Measurements from ENCODE around the gene LARP6. TPM values are rescaled to one million over a fixed set of nuclear protein-coding genes. Genes with fewer than 3 reads are reported as not detected.

Gene LARP6
- total RNA-seq, 1 experiment from 2014 or later, result 35.9 TPM

- intact Hi-C loops (cut with micrococcal nuclease), result no loop called here
- H3K9me3 ChIP-seq (ENCODE audit: control insufficient read depth in 1 of 2, insufficient read depth in 1 of 2, low read depth in 1 of 2, low read length in 2 of 2), result no peaks in the 10 kb centered on the region
- H3K4me3 ChIP-seq (replicated peaks in 1 of 2; ENCODE audit: low read depth in 1 of 2, low read length in 2 of 2), result no peak overlapping the region
- no TSS peak for BruUV-seq (replicated peaks)
- H3K27ac ChIP-seq (ENCODE audit: low read depth, low read length), result no peak overlapping the region
- ATAC-seq (no peak), DNase-seq (ENCODE audit: low read depth, low spot score) (no peak)
- H3K4me1 ChIP-seq (ENCODE audit: control insufficient read depth in 1 of 2, insufficient read depth in 2 of 2, low read length in 2 of 2), result peaks cover 23 to 57% of the 10 kb centered on the region in 2 experiments
- POLR2A ChIA-PET, result no interaction called here
- H3K36me3 ChIP-seq (ENCODE audit: control insufficient read depth in 1 of 2, insufficient read depth in 2 of 2, low read length in 2 of 2), result no peaks in the 10 kb centered on the region
- H3K79me2 ChIP-seq (ENCODE audit: insufficient read depth, low read length), result no peaks in the 10 kb centered on the region
- no peak overlapping the region for H3K4me2 ChIP-seq (ENCODE audit: low read length)
- no peak for TF ChIP-seq CTCF (IDR thresholded peaks at IDR 0.05 in 2 of 3, conservative IDR thresholded peaks at IDR 0.05 in 1 of 3; ENCODE audit: borderline replicate concordance in 1 of 3, insufficient read depth in 1 of 3, low read depth in 2 of 3, low read length in 2 of 3)
- RAD21 ChIA-PET (ENCODE audit: low non-redundant PET in 1 of 2, low total read pairs in 2 of 2, uncharacterized antibody in 2 of 2, unreplicated experiment in 2 of 2), result interaction anchor here in 1 of 2 experiments (0.7 kb wide), 1 partner anchor 43 kb away, joined by 3 read pairs; no protein-coding TSS in a partner anchor
- H3K27me3 ChIP-seq (ENCODE audit: insufficient read depth, low read length), result no peaks in the 10 kb centered on the region
- no peaks in the 10 kb centered on the region for H4K20me1 ChIP-seq (ENCODE audit: insufficient read depth)
- CTCF ChIA-PET, result no interaction called here
- H2AFZ ChIP-seq (ENCODE audit: low read depth, low read length, poor library complexity, severe bottlenecking), result no peak overlapping the region
- no peaks in the 10 kb centered on the region for H3K9me2 ChIP-seq (ENCODE audit: insufficient read depth)
- H3K9ac ChIP-seq (ENCODE audit: low read length), result no peak overlapping the region
These were observed 67.0 kb downstream of the LARP6 start for GRCh38 chr15:70786996-70787395.

GRCh38 chr15:70783610-70784022, 70.3 kb downstream of the LARP6 start:
- Histone ChIP-seq H3K4me3 (replicated peaks in 1 of 2; ENCODE audit: low read depth in 1 of 2, low read length in 2 of 2) (peak overlapping the region in 1 of 2 experiments; percentile 32; a peak in 2 of 4 replicates), H2AFZ (ENCODE audit: low read depth, low read length, poor library complexity, severe bottlenecking) (peak overlapping the region; percentile 95), H3K4me2 (ENCODE audit: low read length) (peak overlapping the region; percentile 61), H3K9me3 (ENCODE audit: control insufficient read depth in 1 of 2, insufficient read depth in 1 of 2, low read depth in 1 of 2, low read length in 2 of 2) (no peaks in the 10 kb centered on the region), H3K4me1 (ENCODE audit: control insufficient read depth in 1 of 2, insufficient read depth in 2 of 2, low read length in 2 of 2) (peaks cover 17 to 54% of the 10 kb centered on the region in 2 experiments), H3K9ac (ENCODE audit: low read length) (no peak overlapping the region), H3K36me3 (ENCODE audit: control insufficient read depth in 1 of 2, insufficient read depth in 2 of 2, low read length in 2 of 2) (no peaks in the 10 kb centered on the region), H3K9me2 (ENCODE audit: insufficient read depth) (no peaks in the 10 kb centered on the region), H3K27me3 (ENCODE audit: insufficient read depth, low read length) (no peaks in the 10 kb centered on the region), H3K79me2 (ENCODE audit: insufficient read depth, low read length) (no peaks in the 10 kb centered on the region), H3K27ac (ENCODE audit: low read depth, low read length) (no peak overlapping the region), H4K20me1 (ENCODE audit: insufficient read depth) (no peaks in the 10 kb centered on the region)
- intact Hi-C loops (cut with micrococcal nuclease), result no loop called here
- ATAC-seq (peak; percentile 86), DNase-seq (ENCODE audit: low read depth, low spot score) (no peak)
- BruUV-seq (replicated peaks), result no TSS peak
- TF ChIP-seq SP1 (IDR thresholded peaks at IDR 0.05; ENCODE audit: low read depth) (0 out of 2 replicates have a peak, but pooled peaks have one; percentile 21), TCF7L2 (IDR thresholded peaks at IDR 0.05; ENCODE audit: borderline replicate concordance, extremely low read depth, insufficient read depth, insufficient read length) (peak; percentile 68), FOSL1 (IDR thresholded peaks at IDR 0.05; ENCODE audit: low read depth) (peak; percentile 59), YY1 (IDR thresholded peaks at IDR 0.05; ENCODE audit: extremely low read depth, insufficient replicate concordance, low read depth, low read length) (no peak), JUND (IDR thresholded peaks at IDR 0.05) (peak; percentile 36; the same call in 1 of the 2 replicates)
- ChIA-PET RAD21 (ENCODE audit: low non-redundant PET in 1 of 2, low total read pairs in 2 of 2, uncharacterized antibody in 2 of 2, unreplicated experiment in 2 of 2) (interaction anchor here in 1 of 2 experiments (0.7 kb wide), 1 partner anchor 7 kb away, joined by 3 read pairs; no protein-coding TSS in a partner anchor), POLR2A (no interaction called here), CTCF (interaction anchor here (0.9 to 1.2 kb wide), 4 partner anchors 10 to 61 kb away, joined by 3 to 4 read pairs (median 3); no protein-coding TSS in a partner anchor)

Measured in HCT116 (cell line).